ENCODE measurements around the gene CLCN5.

CLCN5 gene

DNA sequence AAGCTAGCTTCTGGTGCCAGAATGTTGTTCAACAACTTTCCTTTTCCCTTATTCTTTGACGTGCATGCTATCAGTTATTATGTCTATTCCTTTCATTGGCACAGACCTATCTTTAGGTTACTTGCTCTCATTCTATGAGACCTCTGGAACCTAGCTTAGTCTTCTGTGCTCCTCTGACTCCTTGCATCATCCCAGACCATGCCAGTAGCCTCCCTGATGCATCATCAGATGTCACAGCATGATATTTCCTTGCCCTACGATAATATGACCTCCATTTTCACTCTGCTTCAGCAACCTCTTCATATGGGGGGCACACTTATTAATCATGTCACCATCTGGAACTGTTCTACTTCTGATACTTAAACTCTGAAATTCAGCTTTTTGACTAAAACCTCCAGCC, 37.2 kb downstream of the CLCN5 start:
- TF ChIP-seq FOXP2 (optimal IDR thresholded peaks at IDR 0.05; ENCODE audit: borderline replicate concordance, extremely low read depth, extremely low read length, insufficient read depth) (no peak), TAF1 (IDR thresholded peaks at IDR 0.05; ENCODE audit: borderline replicate concordance, insufficient read depth, low read length) (no peak), SIN3A (IDR thresholded peaks at IDR 0.05; ENCODE audit: borderline replicate concordance, insufficient read depth, low read length) (no peak), POLR2AphosphoS5 (IDR thresholded peaks at IDR 0.05; ENCODE audit: low read depth, low read length) (no peak)
- TF ChIP-seq, protein P1, sequence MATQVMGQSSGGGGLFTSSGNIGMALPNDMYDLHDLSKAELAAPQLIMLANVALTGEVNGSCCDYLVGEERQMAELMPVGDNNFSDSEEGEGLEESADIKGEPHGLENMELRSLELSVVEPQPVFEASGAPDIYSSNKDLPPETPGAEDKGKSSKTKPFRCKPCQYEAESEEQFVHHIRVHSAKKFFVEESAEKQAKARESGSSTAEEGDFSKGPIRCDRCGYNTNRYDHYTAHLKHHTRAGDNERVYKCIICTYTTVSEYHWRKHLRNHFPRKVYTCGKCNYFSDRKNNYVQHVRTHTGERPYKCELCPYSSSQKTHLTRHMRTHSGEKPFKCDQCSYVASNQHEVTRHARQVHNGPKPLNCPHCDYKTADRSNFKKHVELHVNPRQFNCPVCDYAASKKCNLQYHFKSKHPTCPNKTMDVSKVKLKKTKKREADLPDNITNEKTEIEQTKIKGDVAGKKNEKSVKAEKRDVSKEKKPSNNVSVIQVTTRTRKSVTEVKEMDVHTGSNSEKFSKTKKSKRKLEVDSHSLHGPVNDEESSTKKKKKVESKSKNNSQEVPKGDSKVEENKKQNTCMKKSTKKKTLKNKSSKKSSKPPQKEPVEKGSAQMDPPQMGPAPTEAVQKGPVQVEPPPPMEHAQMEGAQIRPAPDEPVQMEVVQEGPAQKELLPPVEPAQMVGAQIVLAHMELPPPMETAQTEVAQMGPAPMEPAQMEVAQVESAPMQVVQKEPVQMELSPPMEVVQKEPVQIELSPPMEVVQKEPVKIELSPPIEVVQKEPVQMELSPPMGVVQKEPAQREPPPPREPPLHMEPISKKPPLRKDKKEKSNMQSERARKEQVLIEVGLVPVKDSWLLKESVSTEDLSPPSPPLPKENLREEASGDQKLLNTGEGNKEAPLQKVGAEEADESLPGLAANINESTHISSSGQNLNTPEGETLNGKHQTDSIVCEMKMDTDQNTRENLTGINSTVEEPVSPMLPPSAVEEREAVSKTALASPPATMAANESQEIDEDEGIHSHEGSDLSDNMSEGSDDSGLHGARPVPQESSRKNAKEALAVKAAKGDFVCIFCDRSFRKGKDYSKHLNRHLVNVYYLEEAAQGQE (IDR thresholded peaks at IDR 0.05; ENCODE audit: insufficient read depth in 1 of 2, low read depth in 2 of 2, low read length in 2 of 2): no peak

- TF ChIP-seq FOXP2 (optimal IDR thresholded peaks at IDR 0.05; ENCODE audit: borderline replicate concordance, extremely low read depth, extremely low read length, insufficient read depth) (no peak), SIN3A (IDR thresholded peaks at IDR 0.05; ENCODE audit: borderline replicate concordance, insufficient read depth, low read length) (no peak), TAF1 (IDR thresholded peaks at IDR 0.05; ENCODE audit: borderline replicate concordance, insufficient read depth, low read length) (no peak), POLR2AphosphoS5 (IDR thresholded peaks at IDR 0.05; ENCODE audit: low read depth, low read length) (no peak)
- TF ChIP-seq, protein P1 (IDR thresholded peaks at IDR 0.05; ENCODE audit: insufficient read depth in 1 of 2, low read depth in 2 of 2, low read length in 2 of 2): no peak
These were observed 37.7 kb downstream of the CLCN5 start for GRCh38 chrX:49960061-49960460.

DNA sequence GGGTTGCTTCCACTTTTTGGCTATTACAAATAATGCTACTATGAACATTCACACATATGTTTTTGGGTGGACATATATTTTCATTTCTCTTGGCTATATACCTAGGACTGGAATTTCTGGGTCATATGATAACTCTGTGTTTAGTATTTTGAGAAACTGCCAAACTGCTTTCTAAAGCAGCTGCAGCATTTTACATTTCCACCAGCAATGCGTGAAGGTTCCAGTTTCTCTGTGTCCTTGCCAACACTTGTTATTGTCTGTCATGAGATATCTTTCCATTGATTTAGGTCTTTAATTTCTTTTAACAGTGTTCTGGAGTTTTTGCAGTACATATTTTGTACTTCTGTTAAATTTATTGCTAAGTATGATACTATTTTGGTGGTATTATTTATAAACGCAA, 48.3 kb downstream of the CLCN5 start:
- no peak for TF ChIP-seq TAF1 (IDR thresholded peaks at IDR 0.05; ENCODE audit: borderline replicate concordance, insufficient read depth, low read length)
- no peak for TF ChIP-seq FOXP2 (optimal IDR thresholded peaks at IDR 0.05; ENCODE audit: borderline replicate concordance, extremely low read depth, extremely low read length, insufficient read depth)
- TF ChIP-seq, protein P1 (IDR thresholded peaks at IDR 0.05; ENCODE audit: insufficient read depth in 1 of 2, low read depth in 2 of 2, low read length in 2 of 2): no peak
- no peak for TF ChIP-seq SIN3A (IDR thresholded peaks at IDR 0.05; ENCODE audit: borderline replicate concordance, insufficient read depth, low read length)
- TF ChIP-seq POLR2AphosphoS5 (IDR thresholded peaks at IDR 0.05; ENCODE audit: low read depth, low read length): no peak

GRCh38 chrX:49972328-49972860, 50.0 kb downstream of the CLCN5 start:
- TF ChIP-seq, protein P1 (IDR thresholded peaks at IDR 0.05; ENCODE audit: insufficient read depth in 1 of 2, low read depth in 2 of 2, low read length in 2 of 2): no peak
- no peak for TF ChIP-seq FOXP2 (optimal IDR thresholded peaks at IDR 0.05; ENCODE audit: borderline replicate concordance, extremely low read depth, extremely low read length, insufficient read depth)
- TF ChIP-seq POLR2AphosphoS5 (IDR thresholded peaks at IDR 0.05; ENCODE audit: low read depth, low read length): no peak
- no peak for TF ChIP-seq TAF1 (IDR thresholded peaks at IDR 0.05; ENCODE audit: borderline replicate concordance, insufficient read depth, low read length)
- no peak for TF ChIP-seq SIN3A (IDR thresholded peaks at IDR 0.05; ENCODE audit: borderline replicate concordance, insufficient read depth, low read length)
